Measurements from ENCODE around the gene LYPLA2.

The LYPLA2 gene

GRCh38 chr1:23838401-23838866 is 47.5 kb downstream of the LYPLA2 start:
- DNase-seq = peak; percentile 76

- no peak for DNase-seq
Measured at GRCh38 chr1:23843644-23844043, 52.7 kb downstream of the LYPLA2 start.

All from activated naive CD4-positive, alpha-beta T cell treated with Interleukin-2 at 50 U/mL for 16 hours (primary cell).